IPS-NIHi11 (cell line): ENCODE measurements around the gene DCAF4L1.

Experiments
- DNase-seq: peaks from one replicate; pipeline ENCODE4 v3.0.0; 2012; ENCODE audit warnings: mixed read lengths, low spot score

DCAF4L1 gene

GRCh38 chr4:41981456-41981855 lies at the start of gene DCAF4L1:
Gene DCAF4L1 (plus strand): TSS chr4:41981756. CDS start chr4:41981793, 37 bp downstream.
- no peak for DNase-seq

GRCh38 chr4:41932988-41933387 lies 48.6 kb upstream of the DCAF4L1 start:
- DNase-seq, result no peak

GRCh38 chr4:41933997-41934503 lies 47.5 kb upstream of the DCAF4L1 start:
- no peak for DNase-seq

GRCh38 chr4:41934514-41934900 lies 47.0 kb upstream of the DCAF4L1 start:
- no peak for DNase-seq

- DNase-seq, result peak; percentile 89
Observed at GRCh38 chr4:41934901-41935651, 46.5 kb upstream of the DCAF4L1 start, which contains the start of gene TMEM33. Gene TMEM33 (plus strand): TSS chr4:41935429. CDS start chr4:41935485, 56 bp downstream.

GRCh38 chr4:41935652-41936021 lies 45.9 kb upstream of the DCAF4L1 start:
- no peak for DNase-seq

- no peak for DNase-seq
Observed at GRCh38 chr4:41939016-41939626, 42.4 kb upstream of the DCAF4L1 start.

GRCh38 chr4:41940834-41941233 lies 40.7 kb upstream of the DCAF4L1 start:
- DNase-seq, result no peak

GRCh38 chr4:41943506-41943905 lies 38.0 kb upstream of the DCAF4L1 start:
- DNase-seq, result no peak

GRCh38 chr4:41944089-41944488 lies 37.5 kb upstream of the DCAF4L1 start:
- no peak for DNase-seq

GRCh38 chr4:41949531-41949930 lies 32.0 kb upstream of the DCAF4L1 start:
- no peak for DNase-seq

GRCh38 chr4:41957634-41958033 lies 23.9 kb upstream of the DCAF4L1 start:
- peak; percentile 42 for DNase-seq

GRCh38 chr4:41963105-41963504 lies 18.5 kb upstream of the DCAF4L1 start:
- DNase-seq, result no peak

- DNase-seq, result no peak
Observed at GRCh38 chr4:41964401-41964800, 17.2 kb upstream of the DCAF4L1 start.

- DNase-seq, result no peak
Observed at GRCh38 chr4:41967392-41967791, 14.2 kb upstream of the DCAF4L1 start.

GRCh38 chr4:41969671-41970070 lies 11.9 kb upstream of the DCAF4L1 start:
- DNase-seq, result no peak

- no peak for DNase-seq
Observed at GRCh38 chr4:41975341-41975740, 6.2 kb upstream of the DCAF4L1 start.

GRCh38 chr4:41976775-41977516 lies 4.6 kb upstream of the DCAF4L1 start:
- no peak for DNase-seq

- no peak for DNase-seq
Observed at GRCh38 chr4:41977709-41978108, 3.8 kb upstream of the DCAF4L1 start.

- DNase-seq, result no peak
Observed at GRCh38 chr4:41982716-41983115, 1.2 kb downstream of the DCAF4L1 start.

GRCh38 chr4:41985151-41985550 lies 3.6 kb downstream of the DCAF4L1 start:
- DNase-seq, result no peak

- no peak for DNase-seq
Observed at GRCh38 chr4:41989994-41990364, 8.4 kb downstream of the DCAF4L1 start.
